Nephron progenitor cell (in vitro differentiated cells): ENCODE data around the gene DHRS4.
A peak's percentile ranks its signal among the peaks of the same experiment; 100 is the strongest.
"Not testable (repeated sequence)": the region's sequence is repeated elsewhere in the genome, so short reads cannot be mapped to it uniquely, and the experiment has no call there.

Source experiments
- DNase-seq: peaks from one replicate; pipeline ENCODE4 v3.0.0; 2021
- H3K27ac Mint-ChIP-seq: 2 replicates; pipeline ENCODE4 v1.8.0; 2021; ENCODE audit warnings: mild to moderate bottlenecking, moderate library complexity, mixed read lengths
- H3K27me3 Mint-ChIP-seq: 2 replicates; pipeline ENCODE4 v1.8.0; 2021; ENCODE audit warnings: mild to moderate bottlenecking, low read depth, mixed read lengths; ENCODE audit not compliant: poor library complexity
- H3K36me3 Mint-ChIP-seq: 2 replicates; pipeline ENCODE4 v1.8.0; 2021; ENCODE audit warnings: low read depth, mixed read lengths
- H3K4me1 Mint-ChIP-seq: 2 replicates; pipeline ENCODE4 v1.8.0; 2021; ENCODE audit warnings: mixed read lengths
- H3K4me3 Mint-ChIP-seq: 2 replicates; pipeline ENCODE4 v1.8.0; 2021; ENCODE audit warnings: mild to moderate bottlenecking, moderate library complexity, mixed read lengths
- H3K9me3 Mint-ChIP-seq: 2 replicates; pipeline ENCODE4 v1.8.0; 2021; ENCODE audit warnings: mild to moderate bottlenecking, moderate library complexity, mixed read lengths
- TF ChIP-seq, protein P1 (sequence below): fragments of 200-600 bp; sonication (generic); IDR thresholded peaks from 2 replicates; pipeline ENCODE4 v1.5.0; 2021; ENCODE audit warnings: antibody characterized with exemption

Gene DHRS4

DNA sequence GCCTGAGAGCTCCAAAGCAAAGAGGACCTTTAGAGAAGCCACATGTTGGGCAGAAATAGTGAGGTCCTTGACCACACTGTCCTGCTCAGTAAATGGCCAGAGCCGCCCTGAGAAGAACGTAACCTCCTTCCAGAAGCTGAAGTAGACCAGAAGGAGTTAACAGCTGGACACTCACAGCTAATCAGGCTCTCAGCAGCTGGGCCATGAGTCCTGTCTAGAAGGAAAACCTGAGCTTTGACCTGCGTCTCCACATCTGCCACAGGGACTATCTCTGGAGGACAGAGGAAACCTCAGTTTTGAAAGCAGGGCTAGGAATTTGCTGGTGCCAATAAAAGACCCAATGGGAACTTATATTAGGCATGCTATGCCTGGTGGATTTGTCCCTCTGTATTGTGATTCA lies 12.3 kb upstream of the DHRS4 start:
- Mint-ChIP-seq H3K4me1 (peaks cover 13% of the 10 kb centered on the region), H3K27me3 (peaks cover 7% of the 10 kb centered on the region), H3K27ac (no peak overlapping the region), H3K4me3 (no peak overlapping the region), H3K36me3 (peaks cover 47% of the 10 kb centered on the region), H3K9me3 (peaks cover 39% of the 10 kb centered on the region)
- no peak for DNase-seq
- TF ChIP-seq, protein P1, sequence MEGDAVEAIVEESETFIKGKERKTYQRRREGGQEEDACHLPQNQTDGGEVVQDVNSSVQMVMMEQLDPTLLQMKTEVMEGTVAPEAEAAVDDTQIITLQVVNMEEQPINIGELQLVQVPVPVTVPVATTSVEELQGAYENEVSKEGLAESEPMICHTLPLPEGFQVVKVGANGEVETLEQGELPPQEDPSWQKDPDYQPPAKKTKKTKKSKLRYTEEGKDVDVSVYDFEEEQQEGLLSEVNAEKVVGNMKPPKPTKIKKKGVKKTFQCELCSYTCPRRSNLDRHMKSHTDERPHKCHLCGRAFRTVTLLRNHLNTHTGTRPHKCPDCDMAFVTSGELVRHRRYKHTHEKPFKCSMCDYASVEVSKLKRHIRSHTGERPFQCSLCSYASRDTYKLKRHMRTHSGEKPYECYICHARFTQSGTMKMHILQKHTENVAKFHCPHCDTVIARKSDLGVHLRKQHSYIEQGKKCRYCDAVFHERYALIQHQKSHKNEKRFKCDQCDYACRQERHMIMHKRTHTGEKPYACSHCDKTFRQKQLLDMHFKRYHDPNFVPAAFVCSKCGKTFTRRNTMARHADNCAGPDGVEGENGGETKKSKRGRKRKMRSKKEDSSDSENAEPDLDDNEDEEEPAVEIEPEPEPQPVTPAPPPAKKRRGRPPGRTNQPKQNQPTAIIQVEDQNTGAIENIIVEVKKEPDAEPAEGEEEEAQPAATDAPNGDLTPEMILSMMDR, result no peak

DNA sequence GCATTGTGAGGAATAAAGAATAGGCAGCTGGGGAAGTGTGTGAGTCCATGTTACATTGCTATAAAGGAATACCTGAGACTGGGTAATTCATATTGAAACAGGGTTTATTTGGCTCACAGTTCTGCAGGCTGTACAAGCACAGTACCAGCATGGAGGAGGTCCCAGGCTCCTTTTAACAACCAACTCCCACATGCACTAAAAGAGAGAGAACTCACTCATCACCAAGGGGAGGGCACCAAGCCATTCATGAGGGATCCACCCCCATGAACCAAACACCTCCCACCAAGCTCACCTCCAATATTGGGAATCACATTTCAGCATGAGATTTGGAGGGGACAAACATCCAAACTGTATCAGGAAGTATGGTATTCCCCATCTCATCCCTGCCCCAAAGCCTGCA lies 11.9 kb upstream of the DHRS4 start:
- DNase-seq, result no peak
- Mint-ChIP-seq H3K27ac (no peak overlapping the region), H3K27me3 (peaks cover 11% of the 10 kb centered on the region), H3K9me3 (peaks cover 43% of the 10 kb centered on the region), H3K4me3 (no peak overlapping the region), H3K36me3 (peaks cover 47% of the 10 kb centered on the region), H3K4me1 (peaks cover 13% of the 10 kb centered on the region)
- TF ChIP-seq, protein P1, result no peak

DNA sequence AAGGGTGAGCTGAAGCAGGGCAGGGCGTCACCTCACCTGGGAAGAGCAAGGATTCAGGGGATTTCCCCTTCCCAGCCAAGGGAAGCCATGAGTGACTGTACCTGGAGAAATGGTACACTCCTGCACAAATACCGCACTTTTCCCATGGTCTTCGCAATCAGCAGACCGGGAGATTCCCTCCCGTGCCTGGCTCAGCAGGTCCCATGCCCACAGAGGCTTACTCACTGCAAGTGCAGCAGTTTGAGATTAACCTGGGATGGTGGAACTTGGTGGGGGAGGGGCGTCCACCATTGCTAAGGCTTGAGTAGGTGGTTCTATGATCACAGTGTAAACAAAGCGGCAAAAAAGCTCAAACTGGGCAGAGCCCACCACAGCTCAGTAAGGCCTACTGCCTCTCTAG lies 11.0 kb upstream of the DHRS4 start:
- no peak for DNase-seq
- peaks cover 53% of the 10 kb centered on the region for H3K9me3 Mint-ChIP-seq
- H3K4me1 Mint-ChIP-seq, result peaks cover 6% of the 10 kb centered on the region
- H3K36me3 Mint-ChIP-seq, result peaks cover 47% of the 10 kb centered on the region
- TF ChIP-seq, protein P1, result no peak
- H3K27ac Mint-ChIP-seq, result no peak overlapping the region
- H3K27me3 Mint-ChIP-seq, result peaks cover 11% of the 10 kb centered on the region
- no peak overlapping the region for H3K4me3 Mint-ChIP-seq

DNA sequence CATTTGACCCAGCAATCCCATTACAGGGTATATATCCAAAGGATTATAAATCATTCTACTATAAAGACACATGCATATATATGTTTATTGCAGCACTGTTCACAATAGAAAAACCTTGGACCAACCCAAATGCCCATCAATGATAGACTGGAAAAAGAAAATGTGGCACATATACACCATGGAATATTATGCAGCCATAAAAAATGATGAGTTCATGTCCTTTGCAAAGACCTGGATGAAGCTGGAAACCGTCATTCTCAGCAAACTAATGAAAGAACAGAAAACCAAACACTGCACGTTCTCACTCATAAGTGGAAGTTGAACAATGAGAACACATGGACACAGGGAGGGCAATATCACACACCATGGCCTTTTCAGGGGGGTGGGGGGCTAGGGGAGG lies 4.5 kb upstream of the DHRS4 start:
- H3K36me3 Mint-ChIP-seq, result peaks cover 40% of the 10 kb centered on the region
- not testable (repeated sequence) for H3K27me3 Mint-ChIP-seq, H3K4me3 Mint-ChIP-seq, DNase-seq, H3K27ac Mint-ChIP-seq
- H3K4me1 Mint-ChIP-seq, result peaks cover 23% of the 10 kb centered on the region
- H3K9me3 Mint-ChIP-seq, result peaks cover 76% of the 10 kb centered on the region

DNA sequence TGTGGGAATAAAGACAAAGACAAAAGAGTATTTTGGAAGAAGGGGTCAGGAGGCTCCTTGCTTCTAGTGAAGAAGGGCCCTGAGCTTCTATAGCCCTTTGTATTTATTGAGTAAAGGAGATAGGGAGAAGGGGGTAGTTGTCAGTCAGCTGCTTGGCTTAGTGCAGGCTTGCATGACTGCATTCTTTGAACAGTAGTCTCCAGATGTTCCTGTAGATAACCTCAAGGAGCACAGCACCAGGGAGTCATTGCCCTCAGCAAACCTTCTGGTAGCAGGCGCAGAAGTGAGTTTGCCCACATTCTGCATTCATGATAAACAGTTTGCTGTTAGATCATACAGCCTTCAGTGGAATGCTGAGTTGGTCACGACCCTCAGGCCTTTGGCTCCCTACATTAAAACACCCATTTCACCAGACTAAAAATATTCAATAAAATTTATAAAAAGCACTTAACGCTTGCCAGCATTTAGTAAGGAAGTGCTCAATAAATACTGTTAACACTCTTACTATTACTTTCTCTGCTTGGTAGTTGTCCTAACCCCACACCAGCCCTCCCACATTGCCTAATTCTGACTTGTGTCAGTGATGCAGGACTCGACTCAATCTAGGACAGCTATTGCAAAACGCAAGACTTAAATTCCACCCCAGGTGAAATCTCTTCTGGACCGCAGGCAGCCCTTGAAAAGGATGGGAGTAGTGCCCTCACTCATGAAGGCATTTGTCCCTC lies 3.0 kb upstream of the DHRS4 start:
- H3K9me3 Mint-ChIP-seq, result peaks cover 63% of the 10 kb centered on the region

DNA sequence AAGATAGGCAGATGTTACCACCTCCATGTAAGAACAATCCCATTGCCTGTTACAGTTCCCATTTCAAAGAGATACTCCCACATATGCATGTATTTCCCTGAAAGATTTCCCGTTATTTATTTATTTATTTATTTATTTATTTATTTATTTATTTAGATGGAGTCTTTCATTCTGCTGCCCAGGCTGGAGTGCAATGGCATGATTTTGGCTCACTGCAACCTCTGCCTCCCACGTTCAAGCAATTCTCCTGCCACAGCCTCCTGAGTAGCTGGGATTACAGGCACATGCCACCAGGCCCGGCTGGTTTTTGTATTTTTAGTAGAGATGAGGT lies 2.5 kb upstream of the DHRS4 start:
- Mint-ChIP-seq H3K36me3 (peaks cover 39% of the 10 kb centered on the region), H3K4me1 (peaks cover 29% of the 10 kb centered on the region), H3K9me3 (peaks cover 57% of the 10 kb centered on the region)
- not testable (repeated sequence) for H3K27me3 Mint-ChIP-seq, DNase-seq, H3K27ac Mint-ChIP-seq, H3K4me3 Mint-ChIP-seq

More for the DNA sequence above, 3.0 kb upstream of the DHRS4 start:
- no peak for DNase-seq
- Mint-ChIP-seq H3K27me3 (peaks cover 7% of the 10 kb centered on the region), H3K27ac (no peak overlapping the region), H3K36me3 (peaks cover 34% of the 10 kb centered on the region), H3K4me1 (peaks cover 29% of the 10 kb centered on the region), H3K4me3 (no peak overlapping the region)
- TF ChIP-seq, protein P1, result no peak

DNA sequence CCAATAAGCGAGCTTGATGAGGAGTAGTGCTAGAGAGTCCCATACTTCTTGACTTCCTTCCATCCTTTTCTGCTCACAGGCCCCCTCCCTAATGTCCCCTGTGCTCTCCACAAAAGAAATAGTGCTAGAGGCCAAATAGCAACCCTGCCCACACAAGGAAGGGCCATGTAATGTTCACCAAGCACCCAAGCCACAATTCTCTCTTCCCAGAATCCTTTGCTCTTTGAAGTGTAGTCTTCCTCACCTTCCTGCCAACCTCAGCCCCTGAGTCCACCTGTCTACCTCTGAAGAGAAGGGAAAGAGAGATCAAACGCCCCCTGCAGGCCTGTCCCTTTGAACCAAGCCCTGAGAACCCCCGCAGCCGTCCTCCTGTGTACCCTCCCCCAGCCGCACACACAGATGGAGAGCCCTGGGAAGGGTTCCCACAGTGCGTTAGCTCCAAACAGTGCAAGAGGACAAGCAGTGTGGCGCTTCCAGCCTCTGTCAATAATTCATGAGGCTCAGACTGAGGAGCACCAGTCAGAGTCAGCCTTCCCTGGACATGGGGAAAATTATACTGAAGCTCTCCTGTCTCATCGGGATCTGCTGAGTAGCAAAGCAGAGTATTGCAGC lies 1.9 kb upstream of the DHRS4 start:
- H3K4me1 Mint-ChIP-seq, result peaks cover 29% of the 10 kb centered on the region
- no peak for DNase-seq
- TF ChIP-seq, protein P1, result no peak
- peaks cover 42% of the 10 kb centered on the region for H3K36me3 Mint-ChIP-seq
- H3K27ac Mint-ChIP-seq, result no peak overlapping the region
- H3K4me3 Mint-ChIP-seq, result peak overlapping the region; percentile 9
- H3K9me3 Mint-ChIP-seq, result peaks cover 51% of the 10 kb centered on the region
- peaks cover 3% of the 10 kb centered on the region for H3K27me3 Mint-ChIP-seq

DNA sequence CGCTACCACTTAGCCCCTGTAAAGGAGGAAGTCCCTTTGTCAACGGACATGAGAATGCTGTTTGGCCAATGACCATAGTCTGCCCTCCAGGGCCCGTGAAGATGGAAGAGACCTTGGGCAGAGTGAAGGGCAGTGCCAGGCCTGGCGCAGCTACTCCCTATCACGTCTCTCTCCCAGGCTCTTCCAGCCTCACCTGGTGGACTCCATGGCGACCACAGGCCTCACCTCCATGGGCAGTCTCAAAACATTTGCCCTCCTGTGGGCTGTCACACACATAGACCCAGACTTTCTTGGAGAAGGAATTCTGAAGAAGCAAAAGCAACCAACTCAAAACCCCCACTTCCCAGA lies 480 bp upstream of the DHRS4 start:
- peak overlapping the region; percentile 36 for H3K27ac Mint-ChIP-seq
- peaks cover 46% of the 10 kb centered on the region for H3K36me3 Mint-ChIP-seq
- peaks cover 37% of the 10 kb centered on the region for H3K9me3 Mint-ChIP-seq
- H3K4me1 Mint-ChIP-seq, result peaks cover 29% of the 10 kb centered on the region
- not testable (repeated sequence) for H3K27me3 Mint-ChIP-seq, DNase-seq
- H3K4me3 Mint-ChIP-seq, result peak overlapping the region; percentile 99
